WTC11 (cell line): ENCODE data around the gene SYT7.

Experiments used
- ARID4B ChIP-seq: sonication (generic); formaldehyde crosslinking; IDR thresholded peaks from 2 replicates; pipeline ENCODE4 v1.8.0; 2023; ENCODE audit warnings: missing genetic modification reagents, mild to moderate bottlenecking, borderline replicate concordance
- ESRRA ChIP-seq: sonication (generic); formaldehyde crosslinking; IDR thresholded peaks from 2 replicates; pipeline ENCODE4 v1.8.1; 2022; ENCODE audit warnings: mild to moderate bottlenecking, missing genetic modification reagents, borderline replicate concordance
- FOXJ3 ChIP-seq: sonication (generic); formaldehyde crosslinking; IDR thresholded peaks from 2 replicates; pipeline ENCODE4 v1.9.0; 2021; ENCODE audit warnings: missing genetic modification reagents, mild to moderate bottlenecking, borderline replicate concordance
- FOXK1 ChIP-seq: sonication (generic); formaldehyde crosslinking; IDR thresholded peaks from 2 replicates; pipeline ENCODE4 v1.8.0; 2022; ENCODE audit warnings: mild to moderate bottlenecking, moderate library complexity, missing genetic modification reagents
- GABPB1 ChIP-seq: sonication (generic); formaldehyde crosslinking; IDR thresholded peaks from 2 replicates; pipeline ENCODE4 v1.8.1; 2023; ENCODE audit warnings: mild to moderate bottlenecking, missing genetic modification reagents
- GRHL2 ChIP-seq: fragments of 250-450 bp; sonication (Bioruptor Pico); IDR thresholded peaks from 2 replicates; pipeline ENCODE4 v1.8.0; 2022; ENCODE audit warnings: mild to moderate bottlenecking, moderate library complexity; ENCODE audit not compliant: insufficient replicate concordance, severe bottlenecking
- GTF2I ChIP-seq: fragments of 250-450 bp; sonication (Bioruptor Pico); conservative IDR thresholded peaks from 2 replicates; pipeline ENCODE4 v1.4.0; 2021; ENCODE audit warnings: mild to moderate bottlenecking
- MXD4 ChIP-seq: fragments of 250-450 bp; sonication (Bioruptor Pico); IDR thresholded peaks from 2 replicates; pipeline ENCODE4 v1.8.0; 2021; ENCODE audit warnings: mild to moderate bottlenecking, moderate library complexity, borderline replicate concordance
- NR2C2 ChIP-seq: sonication (generic); formaldehyde crosslinking; IDR thresholded peaks from 2 replicates; pipeline ENCODE4 v1.8.0; 2022; ENCODE audit warnings: mild to moderate bottlenecking, missing genetic modification reagents
- TEAD4 ChIP-seq: sonication (generic); formaldehyde crosslinking; IDR thresholded peaks from 2 replicates; pipeline ENCODE4 v1.8.0; 2022; ENCODE audit warnings: mild to moderate bottlenecking, missing genetic modification reagents
- ZNF121 ChIP-seq: sonication (generic); formaldehyde crosslinking; IDR thresholded peaks from 2 replicates; pipeline ENCODE4 v1.8.0; 2023; ENCODE audit warnings: missing genetic modification reagents
- TF ChIP-seq, protein P1 (sequence below): sonication (generic); formaldehyde crosslinking; IDR thresholded peaks from 2 replicates; pipeline ENCODE4 v1.8.0; 2022; ENCODE audit warnings: missing genetic modification reagents
- TF ChIP-seq, protein P2 (sequence below): fragments of 200-600 bp; IDR thresholded peaks from 2 replicates; pipeline ENCODE4 v1.8.0; 2022; ENCODE audit warnings: antibody characterized with exemption
- TF ChIP-seq, protein P3 (sequence below): sonication (generic); formaldehyde crosslinking; IDR thresholded peaks from 2 replicates; pipeline ENCODE4 v1.8.1; 2022; ENCODE audit warnings: low read depth, mild to moderate bottlenecking, moderate library complexity, missing genetic modification reagents, borderline replicate concordance

GRCh38 chr11:61551634-61552033, 29.2 kb downstream of the SYT7 start:
- TF ChIP-seq, protein P1, sequence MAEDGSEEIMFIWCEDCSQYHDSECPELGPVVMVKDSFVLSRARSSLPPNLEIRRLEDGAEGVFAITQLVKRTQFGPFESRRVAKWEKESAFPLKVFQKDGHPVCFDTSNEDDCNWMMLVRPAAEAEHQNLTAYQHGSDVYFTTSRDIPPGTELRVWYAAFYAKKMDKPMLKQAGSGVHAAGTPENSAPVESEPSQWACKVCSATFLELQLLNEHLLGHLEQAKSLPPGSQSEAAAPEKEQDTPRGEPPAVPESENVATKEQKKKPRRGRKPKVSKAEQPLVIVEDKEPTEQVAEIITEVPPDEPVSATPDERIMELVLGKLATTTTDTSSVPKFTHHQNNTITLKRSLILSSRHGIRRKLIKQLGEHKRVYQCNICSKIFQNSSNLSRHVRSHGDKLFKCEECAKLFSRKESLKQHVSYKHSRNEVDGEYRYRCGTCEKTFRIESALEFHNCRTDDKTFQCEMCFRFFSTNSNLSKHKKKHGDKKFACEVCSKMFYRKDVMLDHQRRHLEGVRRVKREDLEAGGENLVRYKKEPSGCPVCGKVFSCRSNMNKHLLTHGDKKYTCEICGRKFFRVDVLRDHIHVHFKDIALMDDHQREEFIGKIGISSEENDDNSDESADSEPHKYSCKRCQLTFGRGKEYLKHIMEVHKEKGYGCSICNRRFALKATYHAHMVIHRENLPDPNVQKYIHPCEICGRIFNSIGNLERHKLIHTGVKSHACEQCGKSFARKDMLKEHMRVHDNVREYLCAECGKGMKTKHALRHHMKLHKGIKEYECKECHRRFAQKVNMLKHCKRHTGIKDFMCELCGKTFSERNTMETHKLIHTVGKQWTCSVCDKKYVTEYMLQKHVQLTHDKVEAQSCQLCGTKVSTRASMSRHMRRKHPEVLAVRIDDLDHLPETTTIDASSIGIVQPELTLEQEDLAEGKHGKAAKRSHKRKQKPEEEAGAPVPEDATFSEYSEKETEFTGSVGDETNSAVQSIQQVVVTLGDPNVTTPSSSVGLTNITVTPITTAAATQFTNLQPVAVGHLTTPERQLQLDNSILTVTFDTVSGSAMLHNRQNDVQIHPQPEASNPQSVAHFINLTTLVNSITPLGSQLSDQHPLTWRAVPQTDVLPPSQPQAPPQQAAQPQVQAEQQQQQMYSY (CRISPR knock-in tag) = no peak
- TF ChIP-seq, protein P2, sequence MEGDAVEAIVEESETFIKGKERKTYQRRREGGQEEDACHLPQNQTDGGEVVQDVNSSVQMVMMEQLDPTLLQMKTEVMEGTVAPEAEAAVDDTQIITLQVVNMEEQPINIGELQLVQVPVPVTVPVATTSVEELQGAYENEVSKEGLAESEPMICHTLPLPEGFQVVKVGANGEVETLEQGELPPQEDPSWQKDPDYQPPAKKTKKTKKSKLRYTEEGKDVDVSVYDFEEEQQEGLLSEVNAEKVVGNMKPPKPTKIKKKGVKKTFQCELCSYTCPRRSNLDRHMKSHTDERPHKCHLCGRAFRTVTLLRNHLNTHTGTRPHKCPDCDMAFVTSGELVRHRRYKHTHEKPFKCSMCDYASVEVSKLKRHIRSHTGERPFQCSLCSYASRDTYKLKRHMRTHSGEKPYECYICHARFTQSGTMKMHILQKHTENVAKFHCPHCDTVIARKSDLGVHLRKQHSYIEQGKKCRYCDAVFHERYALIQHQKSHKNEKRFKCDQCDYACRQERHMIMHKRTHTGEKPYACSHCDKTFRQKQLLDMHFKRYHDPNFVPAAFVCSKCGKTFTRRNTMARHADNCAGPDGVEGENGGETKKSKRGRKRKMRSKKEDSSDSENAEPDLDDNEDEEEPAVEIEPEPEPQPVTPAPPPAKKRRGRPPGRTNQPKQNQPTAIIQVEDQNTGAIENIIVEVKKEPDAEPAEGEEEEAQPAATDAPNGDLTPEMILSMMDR = no peak
- TF ChIP-seq ESRRA (CRISPR knock-in tag) = no peak
- no peak for TF ChIP-seq GTF2I (CRISPR knock-in tag)
- TF ChIP-seq ARID4B (CRISPR knock-in tag) = no peak
- TF ChIP-seq FOXJ3 = no peak
- no peak for TF ChIP-seq GABPB1
- TF ChIP-seq FOXK1 (CRISPR knock-in tag) = no peak
- no peak for TF ChIP-seq MXD4 (CRISPR knock-in tag)
- TF ChIP-seq ZNF121 (CRISPR knock-in tag) = no peak
- no peak for TF ChIP-seq NR2C2
- TF ChIP-seq TEAD4 = no peak
- TF ChIP-seq GRHL2 (CRISPR knock-in tag) = no peak
- TF ChIP-seq, protein P3, sequence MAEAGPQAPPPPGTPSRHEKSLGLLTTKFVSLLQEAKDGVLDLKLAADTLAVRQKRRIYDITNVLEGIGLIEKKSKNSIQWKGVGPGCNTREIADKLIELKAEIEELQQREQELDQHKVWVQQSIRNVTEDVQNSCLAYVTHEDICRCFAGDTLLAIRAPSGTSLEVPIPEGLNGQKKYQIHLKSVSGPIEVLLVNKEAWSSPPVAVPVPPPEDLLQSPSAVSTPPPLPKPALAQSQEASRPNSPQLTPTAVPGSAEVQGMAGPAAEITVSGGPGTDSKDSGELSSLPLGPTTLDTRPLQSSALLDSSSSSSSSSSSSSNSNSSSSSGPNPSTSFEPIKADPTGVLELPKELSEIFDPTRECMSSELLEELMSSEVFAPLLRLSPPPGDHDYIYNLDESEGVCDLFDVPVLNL (CRISPR knock-in tag) = no peak
